SK-N-SH treated with all-trans-retinoic acid at 6 μM for 48 hours (cell line): ENCODE measurements around the gene CROCC2.

Experiments
- ATAC-seq: fragments of 200-7000 bp; cut with Tn5 transposase; 3 replicates; pipeline ENCODE4 v1.9.1; 2020; ENCODE audit warnings: mild to moderate bottlenecking, moderate library complexity
- ARNTL ChIP-seq: fragments of 450-650 bp; formaldehyde crosslinking; IDR thresholded peaks from 2 replicates; pipeline ENCODE4 v1.5.0; 2020; ENCODE audit warnings: low read depth, mild to moderate bottlenecking, moderate library complexity, borderline replicate concordance
- BACH2 ChIP-seq: fragments of 250-450 bp; sonication (Bioruptor Pico); IDR thresholded peaks from 2 replicates; pipeline ENCODE4 v1.9.0; 2021; ENCODE audit warnings: mild to moderate bottlenecking, borderline replicate concordance
- CSDC2 ChIP-seq: fragments of 250-450 bp; sonication (Bioruptor Pico); IDR thresholded peaks from 2 replicates; pipeline ENCODE4 v1.5.0; 2020; ENCODE audit warnings: mild to moderate bottlenecking, moderate library complexity
- GLIS3 ChIP-seq: fragments of 250-450 bp; sonication (Bioruptor Pico); IDR thresholded peaks from 2 replicates; pipeline ENCODE4 v1.5.0; 2020; ENCODE audit warnings: mild to moderate bottlenecking, moderate library complexity
- ISL1 ChIP-seq: fragments of 250-450 bp; sonication (Bioruptor Pico); IDR thresholded peaks from 2 replicates; pipeline ENCODE4 v2.1.2; 2022; ENCODE audit warnings: mild to moderate bottlenecking, moderate library complexity
- OSR1 ChIP-seq: fragments of 250-450 bp; sonication (Bioruptor Pico); IDR thresholded peaks from 2 replicates; pipeline ENCODE4 v1.8.0; 2022; ENCODE audit warnings: moderate library complexity, mild to moderate bottlenecking, inconsistent platforms
- PPARA ChIP-seq: fragments of 250-450 bp; sonication (Bioruptor Pico); IDR thresholded peaks from 2 replicates; pipeline ENCODE4 v1.5.0; 2020; ENCODE audit warnings: mild to moderate bottlenecking, borderline replicate concordance
- RARB ChIP-seq: fragments of 250-450 bp; sonication (Bioruptor Pico); IDR thresholded peaks from 2 replicates; pipeline ENCODE4 v1.8.0; 2021; ENCODE audit warnings: mild to moderate bottlenecking, moderate library complexity
- SNAI2 ChIP-seq: fragments of 250-450 bp; sonication (Bioruptor Pico); IDR thresholded peaks from 2 replicates; pipeline ENCODE4 v1.5.0; 2020; ENCODE audit warnings: mild to moderate bottlenecking, moderate library complexity
- TCF4 ChIP-seq: fragments of 250-450 bp; sonication (Bioruptor Pico); IDR thresholded peaks from 2 replicates; pipeline ENCODE4 v1.8.0; 2021; ENCODE audit warnings: mild to moderate bottlenecking, moderate library complexity, borderline replicate concordance
- ZC3H10 ChIP-seq: fragments of 250-450 bp; sonication (Bioruptor Pico); IDR thresholded peaks from 2 replicates; pipeline ENCODE4 v1.5.1; 2021; ENCODE audit warnings: mild to moderate bottlenecking, moderate library complexity
- ZFP3 ChIP-seq: fragments of 250-450 bp; sonication (Bioruptor Pico); IDR thresholded peaks from 2 replicates; pipeline ENCODE4 v1.5.0; 2020; ENCODE audit warnings: mild to moderate bottlenecking, moderate library complexity
- ZFP30 ChIP-seq: fragments of 450-650 bp; formaldehyde crosslinking; IDR thresholded peaks from 2 replicates; pipeline ENCODE4 v1.5.0; 2022; ENCODE audit warnings: mild to moderate bottlenecking, moderate library complexity
- ZNF565 ChIP-seq: fragments of 450-650 bp; formaldehyde crosslinking; conservative IDR thresholded peaks from 2 replicates; pipeline ENCODE4 v1.5.0; 2020; ENCODE audit warnings: low read depth, mild to moderate bottlenecking, moderate library complexity
- ZNF70 ChIP-seq: fragments of 450-650 bp; formaldehyde crosslinking; IDR thresholded peaks from 2 replicates; pipeline ENCODE4 v1.5.0; 2020; ENCODE audit warnings: mild to moderate bottlenecking, moderate library complexity
- ZNF8 ChIP-seq: fragments of 450-650 bp; formaldehyde crosslinking; IDR thresholded peaks from 2 replicates; pipeline ENCODE4 v1.5.0; 2020; ENCODE audit warnings: mild to moderate bottlenecking, moderate library complexity
- TF ChIP-seq, protein P1 (sequence below): fragments of 250-450 bp; sonication (Bioruptor Pico); IDR thresholded peaks from 2 replicates; pipeline ENCODE4 v1.5.1; 2020; ENCODE audit warnings: low read depth, mild to moderate bottlenecking, moderate library complexity
- TF ChIP-seq, protein P2 (sequence below): fragments of 250-450 bp; sonication (Bioruptor Pico); IDR thresholded peaks from 2 replicates; pipeline ENCODE4 v1.8.0; 2021; ENCODE audit warnings: low read depth, mild to moderate bottlenecking, moderate library complexity, borderline replicate concordance
- TF ChIP-seq, protein P3 (sequence below): fragments of 250-450 bp; sonication (Bioruptor Pico); IDR thresholded peaks from 2 replicates; pipeline ENCODE4 v1.5.1; 2021; ENCODE audit warnings: mild to moderate bottlenecking, moderate library complexity
- TF ChIP-seq, protein P4 (sequence below): fragments of 250-450 bp; sonication (Bioruptor Pico); IDR thresholded peaks from 2 replicates; pipeline ENCODE4 v1.8.0; 2020; ENCODE audit warnings: mild to moderate bottlenecking, moderate library complexity, borderline replicate concordance

The CROCC2 gene

DNA sequence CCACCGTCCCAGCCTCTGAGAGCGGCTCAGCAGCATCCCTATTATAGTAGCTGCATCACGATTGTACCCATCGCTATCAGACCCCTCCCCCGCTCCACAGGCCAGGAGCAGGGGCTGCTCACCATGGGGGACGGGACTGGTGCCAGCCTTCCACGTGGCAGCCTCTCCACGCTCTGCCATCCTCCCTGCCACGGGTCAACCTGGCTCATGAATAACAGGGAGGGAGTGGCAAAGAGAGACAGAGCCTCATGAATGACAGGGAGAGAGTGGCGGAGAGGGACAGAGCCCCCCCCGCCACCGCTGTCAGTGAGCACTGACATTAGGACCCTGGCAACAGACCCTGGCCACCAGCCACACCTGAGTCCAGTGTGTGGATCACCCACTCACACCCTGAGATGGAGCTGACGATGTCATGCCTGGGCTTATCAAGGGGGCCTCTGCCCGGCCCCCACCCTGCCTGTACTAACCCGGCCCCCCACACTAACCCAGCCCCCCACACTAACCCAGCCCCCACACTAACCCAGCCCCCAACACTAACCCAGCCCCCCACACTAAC lies 16.9 kb downstream of the CROCC2 start:
- no peak for TF ChIP-seq ISL1 (CRISPR knock-in tag)
- no peak for TF ChIP-seq SNAI2
- no peak for TF ChIP-seq ZFP30 (CRISPR knock-in tag)
- TF ChIP-seq ZFP3 (CRISPR knock-in tag): no peak
- TF ChIP-seq OSR1 (CRISPR knock-in tag): no peak
- TF ChIP-seq, protein P1, sequence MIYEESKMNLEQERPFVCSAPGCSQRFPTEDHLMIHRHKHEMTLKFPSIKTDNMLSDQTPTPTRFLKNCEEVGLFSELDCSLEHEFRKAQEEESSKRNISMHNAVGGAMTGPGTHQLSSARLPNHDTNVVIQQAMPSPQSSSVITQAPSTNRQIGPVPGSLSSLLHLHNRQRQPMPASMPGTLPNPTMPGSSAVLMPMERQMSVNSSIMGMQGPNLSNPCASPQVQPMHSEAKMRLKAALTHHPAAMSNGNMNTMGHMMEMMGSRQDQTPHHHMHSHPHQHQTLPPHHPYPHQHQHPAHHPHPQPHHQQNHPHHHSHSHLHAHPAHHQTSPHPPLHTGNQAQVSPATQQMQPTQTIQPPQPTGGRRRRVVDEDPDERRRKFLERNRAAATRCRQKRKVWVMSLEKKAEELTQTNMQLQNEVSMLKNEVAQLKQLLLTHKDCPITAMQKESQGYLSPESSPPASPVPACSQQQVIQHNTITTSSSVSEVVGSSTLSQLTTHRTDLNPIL (CRISPR knock-in tag): no peak
- no peak for TF ChIP-seq GLIS3 (CRISPR knock-in tag)
- no peak for ATAC-seq

DNA sequence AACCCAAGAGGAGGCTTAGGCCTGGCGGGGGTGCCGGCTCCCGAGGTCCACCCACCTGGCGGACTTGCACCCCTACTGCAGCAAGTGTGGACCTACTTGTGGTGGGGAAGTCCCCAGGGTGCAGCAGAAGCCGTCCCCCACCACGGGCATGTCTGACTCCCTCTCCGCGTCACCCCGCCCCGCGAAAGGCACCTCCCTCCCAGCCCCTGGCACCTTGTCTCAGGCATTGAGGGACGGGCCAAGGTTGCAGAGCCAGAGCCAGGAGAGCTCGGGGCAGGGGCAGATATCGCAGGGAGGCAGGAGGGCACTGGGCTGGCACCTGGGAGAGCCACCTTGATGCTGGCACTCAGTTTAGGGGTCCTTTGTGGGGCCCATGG lies 19.0 kb downstream of the CROCC2 start:
- TF ChIP-seq ISL1 (CRISPR knock-in tag) (no peak), ZNF565 (no peak), ZC3H10 (no peak), GLIS3 (CRISPR knock-in tag) (no peak), SNAI2 (no peak), TCF4 (no peak), ZNF70 (no peak), ZFP3 (CRISPR knock-in tag) (no peak), ZFP30 (CRISPR knock-in tag) (no peak)
- TF ChIP-seq, protein P2, sequence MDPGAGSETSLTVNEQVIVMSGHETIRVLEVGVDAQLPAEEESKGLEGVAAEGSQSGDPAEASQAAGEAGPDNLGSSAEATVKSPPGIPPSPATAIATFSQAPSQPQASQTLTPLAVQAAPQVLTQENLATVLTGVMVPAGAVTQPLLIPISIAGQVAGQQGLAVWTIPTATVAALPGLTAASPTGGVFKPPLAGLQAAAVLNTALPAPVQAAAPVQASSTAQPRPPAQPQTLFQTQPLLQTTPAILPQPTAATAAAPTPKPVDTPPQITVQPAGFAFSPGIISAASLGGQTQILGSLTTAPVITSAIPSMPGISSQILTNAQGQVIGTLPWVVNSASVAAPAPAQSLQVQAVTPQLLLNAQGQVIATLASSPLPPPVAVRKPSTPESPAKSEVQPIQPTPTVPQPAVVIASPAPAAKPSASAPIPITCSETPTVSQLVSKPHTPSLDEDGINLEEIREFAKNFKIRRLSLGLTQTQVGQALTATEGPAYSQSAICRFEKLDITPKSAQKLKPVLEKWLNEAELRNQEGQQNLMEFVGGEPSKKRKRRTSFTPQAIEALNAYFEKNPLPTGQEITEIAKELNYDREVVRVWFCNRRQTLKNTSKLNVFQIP (CRISPR knock-in tag): no peak
- TF ChIP-seq, protein P1 (CRISPR knock-in tag): no peak
- TF ChIP-seq, protein P3, sequence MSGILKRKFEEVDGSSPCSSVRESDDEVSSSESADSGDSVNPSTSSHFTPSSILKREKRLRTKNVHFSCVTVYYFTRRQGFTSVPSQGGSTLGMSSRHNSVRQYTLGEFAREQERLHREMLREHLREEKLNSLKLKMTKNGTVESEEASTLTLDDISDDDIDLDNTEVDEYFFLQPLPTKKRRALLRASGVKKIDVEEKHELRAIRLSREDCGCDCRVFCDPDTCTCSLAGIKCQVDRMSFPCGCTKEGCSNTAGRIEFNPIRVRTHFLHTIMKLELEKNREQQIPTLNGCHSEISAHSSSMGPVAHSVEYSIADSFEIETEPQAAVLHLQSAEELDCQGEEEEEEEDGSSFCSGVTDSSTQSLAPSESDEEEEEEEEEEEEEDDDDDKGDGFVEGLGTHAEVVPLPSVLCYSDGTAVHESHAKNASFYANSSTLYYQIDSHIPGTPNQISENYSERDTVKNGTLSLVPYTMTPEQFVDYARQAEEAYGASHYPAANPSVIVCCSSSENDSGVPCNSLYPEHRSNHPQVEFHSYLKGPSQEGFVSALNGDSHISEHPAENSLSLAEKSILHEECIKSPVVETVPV (CRISPR knock-in tag): no peak
- no peak for ATAC-seq

DNA sequence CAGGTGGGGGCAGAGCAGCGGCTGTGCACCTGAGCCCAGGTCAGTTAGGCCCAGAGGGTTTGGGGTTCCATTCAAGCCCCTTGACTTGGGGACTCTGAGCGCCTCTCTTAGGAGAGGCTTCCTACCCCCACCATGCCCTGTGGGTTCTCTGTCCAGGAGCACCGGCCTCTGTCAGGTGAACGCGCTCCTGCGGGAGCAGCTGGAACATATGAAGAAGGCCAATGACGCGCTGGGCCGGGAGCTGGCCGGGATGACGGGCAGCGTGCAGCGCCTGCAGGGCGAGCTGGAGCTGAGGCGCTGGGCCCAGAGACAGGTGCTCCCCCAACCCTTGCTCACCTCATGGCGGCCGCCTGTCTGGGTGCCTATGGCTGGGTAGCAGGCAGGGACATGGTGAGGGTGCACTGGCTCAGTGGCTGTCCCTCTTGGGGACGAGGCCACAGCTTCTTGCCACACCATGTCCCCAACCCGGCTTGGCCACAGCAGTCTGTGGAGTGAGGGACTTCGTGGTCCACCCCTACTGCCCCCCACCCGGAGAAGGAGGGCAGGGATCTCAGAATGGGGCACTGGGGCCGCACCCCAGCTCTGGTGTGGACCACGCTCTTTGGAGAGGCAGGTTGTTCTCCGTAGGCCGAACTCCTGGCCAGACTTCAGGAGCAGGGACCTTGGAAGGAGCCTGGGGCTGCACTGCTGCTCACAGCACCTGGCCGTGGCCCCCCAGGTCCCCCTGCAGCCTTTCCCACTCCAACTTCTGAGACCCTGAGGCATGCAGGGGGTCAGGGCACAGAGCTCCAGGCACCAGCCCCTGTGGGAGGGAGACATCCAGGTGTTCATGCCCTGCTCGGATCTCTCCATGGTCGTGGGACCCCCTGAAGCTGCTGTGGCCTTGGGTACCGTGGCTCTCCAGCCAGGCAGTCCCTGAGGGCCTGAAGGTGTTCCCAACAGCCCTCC lies 19.7 kb downstream of the CROCC2 start:
- TF ChIP-seq, protein P1 (CRISPR knock-in tag): no peak
- no peak for TF ChIP-seq SNAI2
- no peak for TF ChIP-seq BACH2
- TF ChIP-seq, protein P3 (CRISPR knock-in tag): no peak
- no peak for TF ChIP-seq TCF4
- TF ChIP-seq, protein P4, sequence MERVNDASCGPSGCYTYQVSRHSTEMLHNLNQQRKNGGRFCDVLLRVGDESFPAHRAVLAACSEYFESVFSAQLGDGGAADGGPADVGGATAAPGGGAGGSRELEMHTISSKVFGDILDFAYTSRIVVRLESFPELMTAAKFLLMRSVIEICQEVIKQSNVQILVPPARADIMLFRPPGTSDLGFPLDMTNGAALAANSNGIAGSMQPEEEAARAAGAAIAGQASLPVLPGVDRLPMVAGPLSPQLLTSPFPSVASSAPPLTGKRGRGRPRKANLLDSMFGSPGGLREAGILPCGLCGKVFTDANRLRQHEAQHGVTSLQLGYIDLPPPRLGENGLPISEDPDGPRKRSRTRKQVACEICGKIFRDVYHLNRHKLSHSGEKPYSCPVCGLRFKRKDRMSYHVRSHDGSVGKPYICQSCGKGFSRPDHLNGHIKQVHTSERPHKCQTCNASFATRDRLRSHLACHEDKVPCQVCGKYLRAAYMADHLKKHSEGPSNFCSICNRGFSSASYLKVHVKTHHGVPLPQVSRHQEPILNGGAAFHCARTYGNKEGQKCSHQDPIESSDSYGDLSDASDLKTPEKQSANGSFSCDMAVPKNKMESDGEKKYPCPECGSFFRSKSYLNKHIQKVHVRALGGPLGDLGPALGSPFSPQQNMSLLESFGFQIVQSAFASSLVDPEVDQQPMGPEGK: no peak
- TF ChIP-seq CSDC2 (CRISPR knock-in tag): no peak
- TF ChIP-seq RARB (CRISPR knock-in tag): no peak
- TF ChIP-seq, protein P2 (CRISPR knock-in tag): no peak
- TF ChIP-seq GLIS3 (CRISPR knock-in tag): no peak
- TF ChIP-seq OSR1 (CRISPR knock-in tag): no peak
- no peak for TF ChIP-seq PPARA
- TF ChIP-seq ZFP3 (CRISPR knock-in tag): no peak
- TF ChIP-seq ZNF565: no peak
- TF ChIP-seq ARNTL (CRISPR knock-in tag): no peak
- TF ChIP-seq ZNF8: no peak
- TF ChIP-seq ISL1 (CRISPR knock-in tag): no peak
- no peak for ATAC-seq
